ENCODE results near the gene SHISA8.
A peak's percentile ranks its signal among the peaks of the same experiment; 100 is the strongest.

SHISA8 gene

DNA sequence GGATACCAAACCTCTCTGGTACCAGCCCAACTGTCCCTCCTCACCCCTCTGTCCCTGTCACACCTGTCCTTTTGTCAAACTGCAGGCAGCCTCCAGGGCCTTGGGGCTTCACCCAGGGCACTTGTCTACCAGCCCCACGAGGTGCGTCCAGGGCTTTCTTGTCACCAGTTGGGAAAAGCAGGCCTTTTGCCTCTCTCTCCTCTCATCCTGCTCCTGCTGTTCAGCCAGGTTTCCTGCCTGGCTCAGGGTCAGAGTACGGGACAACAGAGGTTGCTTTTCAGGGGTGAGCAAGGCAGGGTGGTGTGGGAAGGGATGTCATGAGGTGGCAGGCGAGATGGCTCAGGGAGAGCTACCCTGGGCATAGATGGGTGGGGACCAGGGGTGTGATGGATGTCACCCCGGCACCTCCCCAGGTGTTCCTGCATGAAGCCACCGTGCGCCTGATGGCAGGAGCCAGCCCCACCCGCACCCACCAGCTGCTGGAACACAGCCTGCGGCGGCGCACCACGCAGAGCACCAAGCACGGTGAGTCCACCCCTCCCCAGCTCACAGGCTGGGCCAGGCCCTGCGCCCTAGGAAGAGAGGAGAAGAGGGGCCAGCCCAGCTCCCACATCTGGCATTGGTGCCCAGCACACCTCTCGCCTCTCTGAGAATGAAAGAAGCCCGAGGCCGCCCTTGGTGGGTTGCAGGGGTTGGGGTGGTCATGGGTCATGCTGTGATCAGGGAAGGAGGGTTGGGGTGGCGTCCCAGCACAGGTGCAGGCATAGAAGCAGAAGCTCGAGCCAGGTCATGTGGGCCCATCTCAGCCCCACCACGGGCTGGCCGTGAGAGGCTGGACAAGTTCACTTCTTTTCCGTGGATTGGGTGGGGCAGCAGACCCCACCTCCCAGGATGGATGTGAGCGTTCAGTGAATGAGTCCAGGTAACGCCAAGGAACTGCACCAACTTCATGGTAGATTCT lies 10.1 kb downstream of the SHISA8 start:
- no peak overlapping the region for H3K4me3 ChIP-seq (ENCODE audit: low read depth, low read length)
- CTCF ChIA-PET, result interaction anchor here (0.9 to 2.9 kb wide), 3 partner anchors 36 to 208 kb away, joined by 3 to 13 read pairs (median 4); no protein-coding TSS in a partner anchor
- POLR2A ChIA-PET, result no interaction called here
- H3K36me3 ChIP-seq (ENCODE audit: control insufficient read depth in 2 of 2, insufficient read depth in 1 of 2, low read length in 2 of 2), result peaks cover 6 to 74% of the 10 kb centered on the region in 2 experiments; a peak in 2 of 3 replicates
- H3K27ac ChIP-seq (ENCODE audit: extremely low read depth, low read depth, low read length), result no peak overlapping the region
- H3K9me3 ChIP-seq (ENCODE audit: control insufficient read depth, insufficient read depth, low read depth, low read length), result no peaks in the 10 kb centered on the region
- H3K4me1 ChIP-seq (ENCODE audit: control insufficient read depth, insufficient read depth, low read length), result no peaks in the 10 kb centered on the region
- no peak for TF ChIP-seq PATZ1 (tag by site-specific recombination; IDR thresholded peaks at IDR 0.05)
- TF ChIP-seq, protein P1, sequence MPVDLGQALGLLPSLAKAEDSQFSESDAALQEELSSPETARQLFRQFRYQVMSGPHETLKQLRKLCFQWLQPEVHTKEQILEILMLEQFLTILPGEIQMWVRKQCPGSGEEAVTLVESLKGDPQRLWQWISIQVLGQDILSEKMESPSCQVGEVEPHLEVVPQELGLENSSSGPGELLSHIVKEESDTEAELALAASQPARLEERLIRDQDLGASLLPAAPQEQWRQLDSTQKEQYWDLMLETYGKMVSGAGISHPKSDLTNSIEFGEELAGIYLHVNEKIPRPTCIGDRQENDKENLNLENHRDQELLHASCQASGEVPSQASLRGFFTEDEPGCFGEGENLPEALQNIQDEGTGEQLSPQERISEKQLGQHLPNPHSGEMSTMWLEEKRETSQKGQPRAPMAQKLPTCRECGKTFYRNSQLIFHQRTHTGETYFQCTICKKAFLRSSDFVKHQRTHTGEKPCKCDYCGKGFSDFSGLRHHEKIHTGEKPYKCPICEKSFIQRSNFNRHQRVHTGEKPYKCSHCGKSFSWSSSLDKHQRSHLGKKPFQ (tag by site-specific recombination; IDR thresholded peaks at IDR 0.05), result no peak
- TF ChIP-seq ZFP69B (tag by site-specific recombination; IDR thresholded peaks at IDR 0.05), result no peak
- no peak for TF ChIP-seq GLIS2 (tag by site-specific recombination; IDR thresholded peaks at IDR 0.05)
- no peak for TF ChIP-seq ZNF214 (tag by site-specific recombination; IDR thresholded peaks at IDR 0.05; ENCODE audit: borderline replicate concordance)
- no peak for TF ChIP-seq SP7 (tag by site-specific recombination; IDR thresholded peaks at IDR 0.05)
- TF ChIP-seq ZNF629 (tag by site-specific recombination; IDR thresholded peaks at IDR 0.05), result no peak
- no peak for TF ChIP-seq BCL6B (tag by site-specific recombination; IDR thresholded peaks at IDR 0.05)
- no peak for TF ChIP-seq ZNF791 (tag by site-specific recombination; IDR thresholded peaks at IDR 0.05)

- no peak overlapping the region for H3K4me3 ChIP-seq (ENCODE audit: low read depth, low read length)
- peaks cover 10 to 81% of the 10 kb centered on the region in 2 experiments; a peak in 2 of 3 replicates for H3K36me3 ChIP-seq (ENCODE audit: control insufficient read depth in 2 of 2, insufficient read depth in 1 of 2, low read length in 2 of 2)
- H3K4me1 ChIP-seq (ENCODE audit: control insufficient read depth, insufficient read depth, low read length), result no peaks in the 10 kb centered on the region
- no peaks in the 10 kb centered on the region for H3K9me3 ChIP-seq (ENCODE audit: control insufficient read depth, insufficient read depth, low read depth, low read length)
- H3K27ac ChIP-seq (ENCODE audit: extremely low read depth, low read depth, low read length), result no peak overlapping the region
- CTCF ChIA-PET, result interaction anchor here (0.6 to 2.9 kb wide), 2 partner anchors 21 to 206 kb away, joined by 3 to 13 read pairs; no protein-coding TSS in a partner anchor
- POLR2A ChIA-PET, result interaction anchor here (1.0 to 1.2 kb wide), 3 partner anchors 9 to 12 kb away, joined by 3 to 4 read pairs (median 3); partner anchors contain the start of gene SHISA8
- peak; percentile 88; the same call in 1 of the 2 replicates for TF ChIP-seq ZNF792 (tag by site-specific recombination; IDR thresholded peaks at IDR 0.05)
- TF ChIP-seq EGR2 (tag by site-specific recombination; IDR thresholded peaks at IDR 0.05; ENCODE audit: low read depth), result no peak
- TF ChIP-seq ZNF391 (tag by site-specific recombination; IDR thresholded peaks at IDR 0.05; ENCODE audit: borderline replicate concordance, low read depth), result no peak
- no peak for TF ChIP-seq ZBTB1 (tag by site-specific recombination; IDR thresholded peaks at IDR 0.05)
- TF ChIP-seq, protein P2, sequence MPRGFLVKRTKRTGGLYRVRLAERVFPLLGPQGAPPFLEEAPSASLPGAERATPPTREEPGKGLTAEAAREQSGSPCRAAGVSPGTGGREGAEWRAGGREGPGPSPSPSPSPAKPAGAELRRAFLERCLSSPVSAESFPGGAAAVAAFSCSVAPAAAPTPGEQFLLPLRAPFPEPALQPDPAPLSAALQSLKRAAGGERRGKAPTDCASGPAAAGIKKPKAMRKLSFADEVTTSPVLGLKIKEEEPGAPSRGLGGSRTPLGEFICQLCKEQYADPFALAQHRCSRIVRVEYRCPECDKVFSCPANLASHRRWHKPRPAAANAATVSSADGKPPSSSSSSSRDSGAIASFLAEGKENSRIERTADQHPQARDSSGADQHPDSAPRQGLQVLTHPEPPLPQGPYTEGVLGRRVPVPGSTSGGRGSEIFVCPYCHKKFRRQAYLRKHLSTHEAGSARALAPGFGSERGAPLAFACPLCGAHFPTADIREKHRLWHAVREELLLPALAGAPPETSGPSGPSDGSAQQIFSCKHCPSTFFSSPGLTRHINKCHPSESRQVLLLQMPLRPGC (tag by site-specific recombination; IDR thresholded peaks at IDR 0.05), result no peak
- TF ChIP-seq, protein P1 (tag by site-specific recombination; IDR thresholded peaks at IDR 0.05), result no peak
- no peak for TF ChIP-seq ZNF404 (tag by site-specific recombination; IDR thresholded peaks at IDR 0.05)
- TF ChIP-seq ZNF473 (tag by site-specific recombination; IDR thresholded peaks at IDR 0.05), result no peak
- no peak for TF ChIP-seq ZNF426 (tag by site-specific recombination; IDR thresholded peaks at IDR 0.05)
- TF ChIP-seq OVOL3 (tag by site-specific recombination; IDR thresholded peaks at IDR 0.05), result no peak
- peak; percentile 39; the same call in 1 of the 2 replicates for TF ChIP-seq ZBTB8A (tag by site-specific recombination; IDR thresholded peaks at IDR 0.05)
- TF ChIP-seq SCRT2 (tag by site-specific recombination; IDR thresholded peaks at IDR 0.05), result peak; percentile 87
- TF ChIP-seq, protein P3, sequence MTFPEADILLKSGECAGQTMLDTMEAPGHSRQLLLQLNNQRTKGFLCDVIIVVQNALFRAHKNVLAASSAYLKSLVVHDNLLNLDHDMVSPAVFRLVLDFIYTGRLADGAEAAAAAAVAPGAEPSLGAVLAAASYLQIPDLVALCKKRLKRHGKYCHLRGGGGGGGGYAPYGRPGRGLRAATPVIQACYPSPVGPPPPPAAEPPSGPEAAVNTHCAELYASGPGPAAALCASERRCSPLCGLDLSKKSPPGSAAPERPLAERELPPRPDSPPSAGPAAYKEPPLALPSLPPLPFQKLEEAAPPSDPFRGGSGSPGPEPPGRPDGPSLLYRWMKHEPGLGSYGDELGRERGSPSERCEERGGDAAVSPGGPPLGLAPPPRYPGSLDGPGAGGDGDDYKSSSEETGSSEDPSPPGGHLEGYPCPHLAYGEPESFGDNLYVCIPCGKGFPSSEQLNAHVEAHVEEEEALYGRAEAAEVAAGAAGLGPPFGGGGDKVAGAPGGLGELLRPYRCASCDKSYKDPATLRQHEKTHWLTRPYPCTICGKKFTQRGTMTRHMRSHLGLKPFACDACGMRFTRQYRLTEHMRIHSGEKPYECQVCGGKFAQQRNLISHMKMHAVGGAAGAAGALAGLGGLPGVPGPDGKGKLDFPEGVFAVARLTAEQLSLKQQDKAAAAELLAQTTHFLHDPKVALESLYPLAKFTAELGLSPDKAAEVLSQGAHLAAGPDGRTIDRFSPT (tag by site-specific recombination; IDR thresholded peaks at IDR 0.05), result peak; percentile 81
- peak; percentile 94 for TF ChIP-seq SCRT1 (tag by site-specific recombination; IDR thresholded peaks at IDR 0.05; ENCODE audit: borderline replicate concordance)
Observed at GRCh38 chr22:41902932-41903421, 11.9 kb downstream of the SHISA8 start.

Data from HEK293 (cell line).